Measurements from ENCODE around the gene ZEB2.

- TF ChIP-seq CTCF (IDR thresholded peaks at IDR 0.05; ENCODE audit: low read depth, low read length, poor library complexity, severe bottlenecking) (no peak), EZH2phosphoT487 (IDR thresholded peaks at IDR 0.05; ENCODE audit: borderline replicate concordance, low read length) (no peak)
Observed at GRCh38 chr2:144526831-144527230, 6.9 kb upstream of the ZEB2 start.
